Measurements from ENCODE around the gene POLR3C.

POLR3C gene

DNA sequence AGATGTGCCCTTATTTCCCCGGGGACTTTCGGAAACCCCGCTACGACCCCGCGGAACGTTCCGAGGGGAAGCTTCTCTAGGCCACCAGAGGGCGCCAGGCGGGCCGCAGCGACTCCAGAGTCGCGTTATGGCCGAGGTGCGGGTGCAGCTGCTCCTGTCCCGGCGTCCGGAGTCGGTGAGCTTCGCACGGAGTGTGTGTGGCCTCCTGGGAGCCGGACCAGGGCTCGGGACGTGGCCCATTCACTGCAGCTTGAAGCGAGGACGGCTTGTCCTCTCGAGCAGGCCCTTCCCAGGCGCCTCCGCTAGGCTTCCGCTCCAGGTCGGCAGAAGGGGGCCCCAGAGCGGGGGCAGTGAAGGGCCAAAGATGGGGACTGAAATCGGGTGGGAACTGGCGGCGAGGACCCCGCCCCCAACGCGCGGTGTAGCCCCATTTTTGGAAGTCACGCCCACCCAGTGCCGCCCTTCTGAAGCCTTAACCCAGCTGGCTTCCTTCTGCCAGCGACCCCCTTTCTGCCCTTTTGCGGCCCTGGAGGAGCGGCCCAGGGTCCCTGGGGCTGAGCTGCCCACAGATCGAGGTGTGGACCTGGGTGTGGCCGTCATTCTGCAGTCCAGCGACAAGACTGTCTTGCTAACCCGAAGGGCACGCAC lies 21.6 kb downstream of the POLR3C start, which contains the start of gene NUDT17:
Gene NUDT17, plus strand, starts transcription at position 117 of the 648 bp plus-strand sequence. Its CDS starts 11 bp downstream, at position 128.
- TF ChIP-seq, protein P1, sequence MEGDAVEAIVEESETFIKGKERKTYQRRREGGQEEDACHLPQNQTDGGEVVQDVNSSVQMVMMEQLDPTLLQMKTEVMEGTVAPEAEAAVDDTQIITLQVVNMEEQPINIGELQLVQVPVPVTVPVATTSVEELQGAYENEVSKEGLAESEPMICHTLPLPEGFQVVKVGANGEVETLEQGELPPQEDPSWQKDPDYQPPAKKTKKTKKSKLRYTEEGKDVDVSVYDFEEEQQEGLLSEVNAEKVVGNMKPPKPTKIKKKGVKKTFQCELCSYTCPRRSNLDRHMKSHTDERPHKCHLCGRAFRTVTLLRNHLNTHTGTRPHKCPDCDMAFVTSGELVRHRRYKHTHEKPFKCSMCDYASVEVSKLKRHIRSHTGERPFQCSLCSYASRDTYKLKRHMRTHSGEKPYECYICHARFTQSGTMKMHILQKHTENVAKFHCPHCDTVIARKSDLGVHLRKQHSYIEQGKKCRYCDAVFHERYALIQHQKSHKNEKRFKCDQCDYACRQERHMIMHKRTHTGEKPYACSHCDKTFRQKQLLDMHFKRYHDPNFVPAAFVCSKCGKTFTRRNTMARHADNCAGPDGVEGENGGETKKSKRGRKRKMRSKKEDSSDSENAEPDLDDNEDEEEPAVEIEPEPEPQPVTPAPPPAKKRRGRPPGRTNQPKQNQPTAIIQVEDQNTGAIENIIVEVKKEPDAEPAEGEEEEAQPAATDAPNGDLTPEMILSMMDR (conservative IDR thresholded peaks at IDR 0.05; ENCODE audit: low read length) = peak; percentile 86
- H3K4me3 ChIP-seq (ENCODE audit: low read length) = peak within 1 kb of the TSS; percentile 72
- peak; percentile 76 for DNase-seq (ENCODE audit: low read depth)

DNA sequence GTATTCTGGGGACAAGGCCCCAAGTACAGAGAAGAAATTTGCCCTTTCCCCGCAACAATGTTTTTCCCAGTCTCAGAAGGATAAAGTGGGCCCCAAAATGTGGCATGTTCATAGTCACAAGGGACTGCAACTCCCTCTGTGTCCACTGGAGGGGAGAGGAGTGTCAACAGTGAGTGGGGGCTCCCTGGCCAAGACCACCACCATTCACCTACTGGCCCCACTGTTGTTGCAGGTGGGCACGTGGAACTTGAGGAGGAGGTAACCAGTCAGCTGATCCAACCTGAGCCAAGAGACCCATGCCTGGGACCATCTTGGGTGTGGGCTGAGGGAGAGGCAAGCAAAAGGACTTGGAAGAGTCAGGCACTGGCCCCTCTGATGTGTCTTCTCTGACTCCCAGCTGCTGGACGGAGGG lies 22.2 kb downstream of the POLR3C start:
- peak; percentile 27 for DNase-seq (ENCODE audit: low read depth)
- TF ChIP-seq, protein P1 (conservative IDR thresholded peaks at IDR 0.05; ENCODE audit: low read length) = peak; percentile 83

DNA sequence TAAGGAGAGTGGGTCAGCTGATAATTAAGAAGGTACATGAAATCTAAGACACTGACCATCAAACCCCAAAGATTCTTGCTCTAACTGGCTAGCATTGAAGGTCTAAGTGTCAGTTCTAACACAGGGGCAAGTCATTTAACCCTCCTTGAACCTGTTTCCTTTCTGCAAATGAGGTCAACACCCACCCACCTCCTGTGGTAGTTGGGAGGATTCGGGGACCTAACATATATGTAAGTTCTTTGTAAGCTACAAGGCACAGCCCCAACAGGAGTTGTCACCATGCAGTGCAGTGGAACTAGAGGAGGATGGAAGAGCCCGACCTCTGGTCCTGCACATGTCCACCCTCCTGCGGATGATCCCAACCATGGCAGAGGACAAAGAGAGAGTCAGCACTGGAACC lies 23.8 kb downstream of the POLR3C start:
- no peak overlapping the region for H3K4me3 ChIP-seq (ENCODE audit: low read length)
- TF ChIP-seq, protein P1 (conservative IDR thresholded peaks at IDR 0.05; ENCODE audit: low read length) = no peak
- no peak for DNase-seq (ENCODE audit: low read depth)

More for the DNA sequence above, 22.2 kb downstream of the POLR3C start:
- peak overlapping the region; percentile 72 for H3K4me3 ChIP-seq (ENCODE audit: low read length)

DNA sequence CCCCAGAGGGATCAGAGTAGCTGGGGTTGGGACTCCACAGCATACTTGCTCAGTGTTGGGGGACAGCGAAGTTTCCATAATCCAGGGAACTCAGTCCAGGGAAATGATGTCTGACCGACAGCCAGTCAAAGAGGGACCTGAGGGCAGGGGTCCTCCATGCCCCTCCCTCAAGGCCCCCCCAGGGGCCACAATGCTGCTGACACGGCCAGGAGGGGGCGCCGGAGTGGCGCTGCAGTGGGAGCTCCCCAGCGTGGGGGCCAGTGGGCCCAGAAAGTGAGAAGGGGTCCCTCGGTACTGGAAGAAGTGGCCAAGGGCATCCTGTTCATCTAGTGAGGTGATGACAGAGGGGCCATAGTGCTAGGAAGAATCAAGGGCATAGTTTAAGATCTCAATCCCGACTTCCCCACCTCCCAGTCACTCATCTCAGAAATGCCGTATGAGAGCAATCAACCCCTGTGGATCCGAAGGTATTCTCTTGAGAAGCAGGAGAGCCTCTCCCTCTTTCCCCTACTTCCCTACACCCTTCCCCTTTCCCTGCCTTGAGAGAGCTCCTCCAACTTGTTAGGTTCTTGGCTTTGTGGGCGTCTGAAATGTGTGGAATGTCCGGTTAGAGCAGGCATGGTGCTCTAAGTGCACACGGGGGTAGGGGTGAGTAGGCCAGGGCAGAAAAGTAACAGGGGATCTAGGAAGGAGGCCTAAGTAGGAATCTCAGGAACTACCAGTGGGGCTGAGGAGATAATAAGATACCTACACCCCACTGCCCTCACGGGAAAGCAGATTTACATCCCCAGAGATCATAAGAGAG lies 25.6 kb downstream of the POLR3C start:
- DNase-seq (ENCODE audit: low read depth) = peak; percentile 84
- TF ChIP-seq, protein P1 (conservative IDR thresholded peaks at IDR 0.05; ENCODE audit: low read length) = peak; percentile 34
- H3K4me3 ChIP-seq (ENCODE audit: low read length) = no peak overlapping the region

DNA sequence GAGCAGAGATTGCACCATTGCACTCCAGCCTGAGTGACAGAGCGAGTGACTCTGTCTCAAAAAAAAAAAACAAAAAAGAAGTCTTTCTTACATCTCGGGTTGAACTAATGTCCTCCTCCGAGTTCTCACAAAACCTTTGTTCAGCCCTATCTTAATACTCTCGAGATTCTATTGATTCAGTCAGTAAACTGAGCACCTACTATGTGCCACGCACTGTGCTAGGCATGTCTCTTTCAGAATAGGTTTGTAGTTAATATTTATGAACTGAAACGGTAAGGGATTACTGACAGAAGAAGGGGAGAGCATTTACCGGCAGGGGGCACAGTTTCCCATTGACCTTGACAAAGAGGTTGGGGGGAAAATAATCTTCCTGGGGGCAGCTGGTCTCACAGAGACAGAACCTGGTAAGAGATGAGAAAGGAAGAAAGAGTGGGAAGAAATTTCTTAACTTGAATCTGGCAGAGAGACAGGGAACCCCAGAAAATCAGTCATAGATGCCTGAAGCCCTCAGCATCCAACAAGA lies 31.5 kb downstream of the POLR3C start:
- H3K4me3 ChIP-seq (ENCODE audit: low read length) = no peak overlapping the region
- TF ChIP-seq, protein P1 (conservative IDR thresholded peaks at IDR 0.05; ENCODE audit: low read length) = peak; percentile 12; the same call in 1 of the 2 replicates
- no peak for DNase-seq (ENCODE audit: low read depth)

DNA sequence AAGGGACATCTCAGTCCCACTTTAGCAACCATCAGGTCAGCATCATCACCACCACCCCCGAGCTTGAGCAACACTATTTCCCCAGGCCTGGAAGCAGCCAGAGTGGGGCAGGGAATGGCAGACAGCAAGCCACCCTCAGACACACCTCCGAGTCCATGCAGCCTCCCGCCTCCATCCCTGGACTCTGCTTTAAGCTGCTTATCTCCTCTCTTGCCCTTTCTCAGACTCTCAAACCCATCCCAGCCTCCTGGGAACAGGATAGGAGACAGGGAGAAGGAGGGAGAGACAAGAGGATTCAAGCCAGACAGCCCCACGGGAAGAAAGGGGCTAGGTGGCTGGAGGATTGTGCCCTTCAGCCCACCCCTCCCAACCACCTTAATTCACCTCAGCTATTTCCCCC lies 33.2 kb downstream of the POLR3C start:
- DNase-seq (ENCODE audit: low read depth) = no peak
- TF ChIP-seq, protein P1 (conservative IDR thresholded peaks at IDR 0.05; ENCODE audit: low read length) = no peak
- peak overlapping the region; percentile 13 for H3K4me3 ChIP-seq (ENCODE audit: low read length)
